CD14-positive monocyte (primary cell): Measurements from ENCODE around the gene UTP11. TPM values are rescaled to one million over a fixed set of nuclear protein-coding genes. Genes with fewer than 3 reads are reported as not detected.

Experiments
- DNase-seq, 3 donors: peaks; one replicate each; pipeline ENCODE4 v3.0.0-alpha.2; 2011 to 2022
- H2AFZ ChIP-seq: 2 replicates; pipeline ENCODE4 v1.6.0; 2012; ENCODE audit warnings: mild to moderate bottlenecking, low read depth, low read length, inconsistent platforms; ENCODE audit not compliant: insufficient read depth, poor library complexity, severe bottlenecking
- H3K27ac ChIP-seq, 2 donors: 1 replicate in 1 of 2; 2 replicates in 1 of 2; pipeline ENCODE4 v1.5.1; 2012 to 2013; ENCODE audit warnings: low read length in 2 of 2, control low read depth in 1 of 2, inconsistent platforms in 1 of 2, low read depth in 1 of 2, mild to moderate bottlenecking in 1 of 2
- H3K27me3 ChIP-seq, 2 donors: one replicate each; pipeline versions ENCODE4 v1.6.0 to v1.6.1; 2011 to 2013; ENCODE audit warnings: low read length in 2 of 2; ENCODE audit not compliant: control insufficient read depth in 2 of 2, insufficient read depth in 2 of 2
- H3K36me3 ChIP-seq, 2 donors: replicated peaks in 1 of 2; 1 replicate in 1 of 2; 2 replicates in 1 of 2; pipeline versions ENCODE4 v1.5.1 to v1.6.1; 2012 to 2013; ENCODE audit warnings: low read length in 2 of 2, control low read depth in 1 of 2, inconsistent platforms in 1 of 2, mild to moderate bottlenecking in 1 of 2; ENCODE audit not compliant: insufficient read depth in 2 of 2, control insufficient read depth in 1 of 2
- H3K4me1 ChIP-seq, 2 donors: 1 replicate in 1 of 2; 2 replicates in 1 of 2; pipeline versions ENCODE4 v1.5.1 to v1.6.1; 2012 to 2013; ENCODE audit warnings: low read length in 2 of 2, control low read depth in 1 of 2, inconsistent platforms in 1 of 2, mild to moderate bottlenecking in 1 of 2, moderate library complexity in 1 of 2; ENCODE audit not compliant: insufficient read depth in 2 of 2, control insufficient read depth in 1 of 2
- H3K4me2 ChIP-seq: replicated peaks from 2 replicates; pipeline ENCODE3; 2012; ENCODE audit warnings: low read length, moderate library complexity, mild to moderate bottlenecking; ENCODE audit not compliant: poor library complexity, severe bottlenecking; ENCODE audit errors: extremely low read depth
- H3K4me3 ChIP-seq, 3 experiments: fragments of 200-600 bp in 1 of 3; sonication (generic) in 1 of 3; replicated peaks in 1 of 3; 1 replicate in 2 of 3; 2 replicates in 1 of 3; pipeline ENCODE4 v1.5.1; 2011 to 2013; ENCODE audit warnings: low read length in 3 of 3, mild to moderate bottlenecking in 3 of 3, control low read depth in 2 of 3, low read depth in 2 of 3, inconsistent platforms in 1 of 3, moderate library complexity in 1 of 3
- H3K79me2 ChIP-seq: 2 replicates; pipeline ENCODE4 v1.6.0; 2012; ENCODE audit warnings: mild to moderate bottlenecking, control low read depth, inconsistent platforms, low read length, moderate library complexity; ENCODE audit not compliant: insufficient read depth
- H3K9ac ChIP-seq: 2 replicates; pipeline ENCODE4 v1.6.0; 2017; ENCODE audit warnings: low read length, mild to moderate bottlenecking; ENCODE audit not compliant: insufficient read depth, poor library complexity, severe bottlenecking
- H3K9me3 ChIP-seq, 2 donors: replicated peaks in 1 of 2; 1 replicate in 1 of 2; 2 replicates in 1 of 2; pipeline versions ENCODE4 v1.5.1 to v1.6.1; 2012 to 2013; ENCODE audit warnings: low read length in 2 of 2, control low read depth in 1 of 2; ENCODE audit not compliant: control insufficient read depth in 1 of 2, insufficient read depth in 1 of 2
- H4K20me1 ChIP-seq: 2 replicates; pipeline ENCODE4 v1.6.0; 2012; ENCODE audit warnings: mild to moderate bottlenecking, low read length, control low read depth, moderate library complexity; ENCODE audit not compliant: insufficient read depth
- H3K27ac Mint-ChIP-seq, 7 donors: one replicate each; pipeline ENCODE4 v1.8.0; 2020; ENCODE audit warnings: mild to moderate bottlenecking in 7 of 7, mixed read lengths in 7 of 7, moderate library complexity in 6 of 7, inconsistent platforms in 2 of 7
- H3K27me3 Mint-ChIP-seq, 3 donors: one replicate each; pipeline ENCODE4 v1.8.0; 2021 to 2022; ENCODE audit warnings: low read depth in 3 of 3, mild to moderate bottlenecking in 3 of 3, mixed read lengths in 3 of 3, moderate library complexity in 3 of 3, inconsistent platforms in 1 of 3
- H3K36me3 Mint-ChIP-seq, 2 donors: one replicate each; pipeline ENCODE4 v1.8.0; 2020; ENCODE audit warnings: mixed read lengths in 2 of 2, inconsistent platforms in 1 of 2, mild to moderate bottlenecking in 1 of 2
- H3K4me1 Mint-ChIP-seq: one replicate; pipeline ENCODE4 v1.8.0; 2020; ENCODE audit warnings: mild to moderate bottlenecking, mixed read lengths
- H3K4me3 Mint-ChIP-seq, 2 donors: one replicate each; pipeline ENCODE4 v1.8.0; 2020; ENCODE audit warnings: mild to moderate bottlenecking in 2 of 2, mixed read lengths in 2 of 2, moderate library complexity in 1 of 2
- H3K9me3 Mint-ChIP-seq, 7 donors: one replicate each; pipeline ENCODE4 v1.8.0; 2020 to 2022; ENCODE audit warnings: mixed read lengths in 7 of 7, mild to moderate bottlenecking in 6 of 7, moderate library complexity in 6 of 7, inconsistent platforms in 2 of 7
- CTCF ChIP-seq: fragments of 200-600 bp; IDR thresholded peaks from one replicate; pipeline ENCODE4 v1.8.0; 2022; ENCODE audit warnings: antibody characterized with exemption, mild to moderate bottlenecking
- WGBS: methylation state at CpG from one replicate; pipeline ENCODE4 v1.1.5; 2013; ENCODE audit warnings: missing lambda C conversion rate; ENCODE audit not compliant: insufficient coverage; 5-methylcytosine and 5-hydroxymethylcytosine counted together
- intact Hi-C, 2 donors: fragments of 100-400 bp; cut with micrococcal nuclease; formaldehyde crosslinking; loops; one replicate each; pipeline versions ENCODE4 v1.15.0 to v1.15.1; 2023
- polyA plus RNA-seq, 3 donors: library from polyadenylated mRNA; depleted of rRNA in 1 of 3; unstranded in 2 of 3; stranded (reverse) in 1 of 3; fragments of 300-500 nt in 2 of 3; fragments of >200 nt in 1 of 3; fragmentation: Illumina TruSeq in 2 of 3; gene quantifications; 1 replicate in 2 of 3; 2 replicates in 1 of 3; pipeline ENCODE4 v1.2.3, GENCODE V29; 2012 to 2021

The UTP11 gene
- polyA plus RNA-seq, 3 donors: 10.9 to 26.0 (median 20.5) TPM

- Histone ChIP-seq H3K4me3 (no peak overlapping the region), H2AFZ (no peak overlapping the region), H3K79me2 (no peaks in the 10 kb centered on the region), H3K9me3 (no peaks in the 10 kb centered on the region), H3K4me2 (no peak overlapping the region), H3K4me1 (peaks cover 13 to 14% of the 10 kb centered on the region in 2 donors), H4K20me1 (no peaks in the 10 kb centered on the region), H3K27ac (no peak overlapping the region), H3K9ac (no peak overlapping the region), H3K36me3 (peaks cover 23 to 31% of the 10 kb centered on the region in 2 donors), H3K27me3 (no peaks in the 10 kb centered on the region)
- peaks cover 28% of the 10 kb centered on the region for H3K4me1 Mint-ChIP-seq
- H3K27ac Mint-ChIP-seq: no peak overlapping the region
- H3K36me3 Mint-ChIP-seq: peaks cover 23 to 36% of the 10 kb centered on the region in 2 donors
- no peaks in the 10 kb centered on the region for H3K9me3 Mint-ChIP-seq
- intact Hi-C loops: loop anchor here in 1 of 2 donors (10.0 kb wide), 1 partner anchor 806 kb away; no protein-coding TSS in a partner anchor
- no peak for DNase-seq
- no peak overlapping the region for H3K4me3 Mint-ChIP-seq
- no peak for TF ChIP-seq CTCF
- H3K27me3 Mint-ChIP-seq: peaks cover 8 to 19% (median 10%) of the 10 kb centered on the region in 3 donors
- WGBS: 95% methylated on average over 2 of the region's 2 CpGs
Measured at GRCh38 chr1:38028671-38029070, 16.1 kb downstream of the UTP11 start.

GRCh38 chr1:38029081-38029681 lies 16.6 kb downstream of the UTP11 start:
- H3K4me1 ChIP-seq: peaks cover 13 to 14% of the 10 kb centered on the region in 2 donors
- no peaks in the 10 kb centered on the region for H4K20me1 ChIP-seq
- Mint-ChIP-seq H3K27ac (peak overlapping the region in 2 of 7 donors; percentile 41 to 68), H3K36me3 (peaks cover 18 to 31% of the 10 kb centered on the region in 2 donors), H3K9me3 (no peaks in the 10 kb centered on the region), H3K4me3 (no peak overlapping the region), H3K4me1 (peaks cover 28% of the 10 kb centered on the region), H3K27me3 (peaks cover 8 to 21% (median 10%) of the 10 kb centered on the region in 3 donors)
- H3K36me3 ChIP-seq: peaks cover 18 to 26% of the 10 kb centered on the region in 2 donors
- H3K9ac ChIP-seq: no peak overlapping the region
- no peak overlapping the region for H3K27ac ChIP-seq
- DNase-seq: no peak
- no peak overlapping the region for H2AFZ ChIP-seq
- no peaks in the 10 kb centered on the region for H3K9me3 ChIP-seq
- no peak overlapping the region for H3K4me3 ChIP-seq
- TF ChIP-seq CTCF: no peak
- intact Hi-C loops: loop anchor here in 1 of 2 donors (10.0 kb wide), 1 partner anchor 806 kb away; no protein-coding TSS in a partner anchor
- no peaks in the 10 kb centered on the region for H3K27me3 ChIP-seq
- no peak overlapping the region for H3K4me2 ChIP-seq
- no peaks in the 10 kb centered on the region for H3K79me2 ChIP-seq
- WGBS: 73% methylated on average over 20 of the region's 23 CpGs
